ENCODE results near the gene FKBP5. TPM values are rescaled to one million over a fixed set of nuclear protein-coding genes. Genes with fewer than 3 reads are reported as not detected.
"Not testable (repeated sequence)": the region's sequence is repeated elsewhere in the genome, so short reads cannot be mapped to it uniquely, and the experiment has no call there.

The FKBP5 gene
- polyA plus RNA-seq, 5 donors: 15.8 to 19.5 (median 16.6) TPM

DNA sequence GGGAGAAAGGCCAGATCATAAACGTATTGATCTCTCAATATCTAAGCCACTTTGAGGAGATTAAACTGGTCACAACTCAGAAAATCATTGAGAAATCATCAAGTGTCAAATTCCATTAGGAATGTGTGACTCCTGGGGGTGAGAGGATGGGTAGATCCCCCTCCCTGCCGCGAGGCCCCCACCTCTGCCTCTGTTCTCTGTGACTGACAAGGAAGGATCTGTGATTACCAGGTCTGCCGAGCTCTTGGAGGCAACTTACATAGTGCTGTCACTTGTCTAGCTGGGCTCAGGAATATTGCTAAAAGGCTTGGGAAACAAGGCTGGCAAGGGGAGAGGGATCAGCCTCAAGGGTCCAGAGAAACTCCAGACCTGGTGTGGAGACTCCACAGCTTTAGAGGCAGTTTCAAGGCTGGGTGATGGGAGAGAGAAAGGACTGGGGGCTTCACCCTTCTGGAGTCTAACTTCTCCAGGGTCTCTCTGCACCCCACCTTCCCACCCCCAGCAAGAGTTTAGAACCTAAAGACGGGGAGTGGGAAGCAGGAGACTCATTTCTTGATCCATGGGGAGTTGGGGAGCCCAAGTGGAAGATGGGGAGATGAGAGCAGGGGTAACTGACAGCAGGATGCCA, 36.5 kb upstream of the FKBP5 start:
- no peak for DNase-seq

DNA sequence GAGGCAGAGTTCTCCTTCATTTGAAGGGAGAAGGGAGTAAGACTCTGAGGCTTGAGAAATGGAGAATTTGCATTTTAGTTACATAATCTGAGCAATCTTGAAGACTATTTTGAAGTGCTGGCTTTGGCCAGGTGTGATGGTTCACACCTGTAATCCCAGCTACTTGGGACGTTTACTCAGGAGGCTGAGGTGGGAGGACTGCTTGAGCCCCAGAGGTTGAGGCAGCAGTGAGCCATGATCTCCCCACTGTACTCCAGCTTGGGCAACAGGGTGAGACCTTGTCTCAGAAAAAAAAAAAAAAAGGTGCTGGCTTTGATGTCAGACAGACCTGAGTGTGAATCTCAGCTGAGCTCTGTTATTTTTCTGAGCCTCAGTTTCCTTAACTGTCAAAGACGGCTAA, 35.8 kb upstream of the FKBP5 start:
- DNase-seq: no peak

DNA sequence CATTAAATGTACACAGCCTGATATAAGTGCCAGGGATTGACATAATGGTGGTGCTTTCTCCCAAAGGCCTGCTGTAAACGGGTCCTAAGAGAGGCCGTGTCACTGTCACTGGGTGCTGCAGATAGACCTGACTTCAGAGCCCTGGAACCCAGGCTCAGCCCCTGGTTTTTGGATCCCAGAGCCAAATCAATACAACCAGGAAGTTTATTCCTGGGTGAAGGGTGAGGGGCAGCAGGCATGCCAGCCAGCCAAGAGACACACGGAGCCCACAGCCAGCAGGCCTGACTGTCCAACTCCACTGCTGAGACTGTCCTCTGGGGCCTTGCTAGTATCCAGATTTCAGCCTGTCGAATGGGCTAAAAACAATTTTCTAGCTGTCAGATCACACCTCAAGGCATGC, 35.3 kb upstream of the FKBP5 start:
- DNase-seq: no peak

DNA sequence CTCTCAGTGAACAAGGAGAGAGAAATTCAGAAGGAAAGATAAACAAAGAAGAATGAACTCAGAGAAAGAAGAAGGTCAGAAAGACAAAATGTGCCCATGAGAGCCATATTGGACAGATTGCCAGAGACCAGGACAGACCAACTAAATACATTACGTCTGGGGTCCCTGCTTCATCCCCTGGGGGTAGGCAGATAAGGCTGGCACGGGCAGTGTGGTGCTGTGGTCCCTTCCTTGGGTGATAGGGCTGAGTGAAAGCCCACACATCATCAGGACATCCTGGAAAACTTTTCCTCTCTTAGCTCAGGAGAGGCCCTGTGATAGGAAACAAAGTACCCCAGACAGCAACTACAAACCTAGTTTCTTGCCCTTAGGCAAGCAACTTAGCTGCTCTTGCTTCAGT, 34.9 kb upstream of the FKBP5 start:
- no peak for DNase-seq

DNA sequence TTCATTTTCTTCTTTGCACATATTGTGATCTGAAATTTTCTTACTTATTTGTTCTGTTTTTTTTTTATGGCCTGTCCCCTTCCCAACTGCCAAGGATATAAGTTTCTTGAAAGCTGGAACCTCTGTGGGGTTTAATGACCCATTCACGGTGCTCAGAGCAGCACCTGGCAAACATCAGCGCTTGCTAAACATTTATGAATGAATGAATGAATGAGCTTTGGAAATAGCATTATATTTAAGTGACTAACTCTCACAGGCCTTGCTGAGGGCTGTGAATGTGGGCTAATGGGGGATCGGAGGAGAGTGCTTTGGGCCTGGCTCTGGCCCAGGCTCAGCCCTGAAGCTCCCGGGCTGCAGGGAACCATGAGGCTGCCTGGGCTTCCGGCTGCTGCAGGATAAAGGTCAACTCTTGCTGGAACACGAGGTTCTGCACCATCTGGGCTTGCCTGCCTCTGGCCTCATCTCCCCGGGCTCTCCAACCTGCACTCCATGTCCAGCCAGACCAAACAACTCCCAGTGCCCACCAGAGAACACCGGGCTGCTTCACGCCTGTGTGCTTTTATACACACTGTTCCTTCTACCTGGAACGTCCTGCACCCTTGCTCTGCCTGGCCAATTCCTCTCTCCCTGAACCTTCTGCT, 33.5 kb upstream of the FKBP5 start:
- no peak for DNase-seq

DNA sequence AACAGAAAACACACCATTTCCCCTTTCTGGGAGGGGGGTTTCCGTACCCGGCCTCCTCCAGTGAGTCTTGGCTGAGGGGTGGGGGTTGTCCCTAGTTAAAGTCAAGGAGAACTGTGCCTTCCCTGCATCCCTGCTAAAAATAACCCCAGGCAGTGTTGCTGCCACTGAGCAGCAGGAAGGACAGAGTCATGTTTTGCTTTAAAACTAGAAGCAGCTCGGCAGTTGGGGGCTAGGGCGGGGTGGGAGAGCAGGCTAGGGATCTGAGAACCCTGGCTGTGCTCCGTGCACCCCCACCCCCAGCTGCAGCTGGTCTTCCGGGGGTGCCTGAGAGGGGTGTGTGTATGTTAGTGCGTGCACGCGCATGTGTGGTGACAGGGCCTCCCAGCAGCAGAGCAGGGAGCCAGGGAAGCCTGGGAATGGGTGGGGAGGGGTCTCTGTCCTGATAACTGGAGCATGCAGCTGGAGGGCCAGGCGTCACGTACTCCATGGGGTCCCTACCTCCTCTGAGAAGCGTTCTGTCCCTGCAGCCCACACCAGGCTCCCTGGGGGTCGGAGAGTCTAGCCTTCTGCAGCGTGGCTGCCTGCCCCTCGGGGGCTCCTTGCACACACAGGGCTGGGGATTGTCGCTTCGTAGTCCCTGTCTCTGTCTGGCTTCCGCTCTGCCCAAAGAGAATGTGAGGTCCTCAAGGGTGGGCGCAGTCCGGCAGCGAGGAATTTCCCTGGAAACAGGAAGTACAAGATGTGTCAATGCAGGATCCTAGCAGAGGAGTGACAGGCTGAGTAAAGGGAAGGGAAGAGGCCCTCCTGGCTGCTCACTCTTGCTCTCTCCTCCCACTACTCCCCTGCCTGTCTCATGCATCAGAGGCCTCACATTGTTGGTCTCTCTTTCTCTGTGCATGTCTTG, 31.4 kb upstream of the FKBP5 start:
- peak; percentile 51 to 62 for DNase-seq

DNA sequence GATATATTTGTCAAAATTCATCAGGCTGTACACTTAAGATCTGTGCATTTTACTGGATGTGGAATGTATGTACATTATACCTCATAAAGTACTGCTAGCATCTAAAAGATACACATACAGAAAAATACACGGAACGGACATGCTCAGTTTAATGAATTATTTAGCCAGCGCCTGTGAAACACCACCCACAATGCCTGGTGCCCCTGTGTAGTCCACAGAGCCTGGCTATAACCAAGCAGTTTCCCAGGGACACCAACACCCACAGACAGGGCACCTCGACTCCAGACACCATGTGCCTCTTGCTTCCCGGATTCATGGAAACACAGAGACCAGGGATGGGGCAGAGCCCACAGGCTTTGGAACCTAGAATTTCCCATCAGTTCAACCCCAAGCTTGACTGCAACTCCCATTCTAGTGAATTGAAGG, 30.7 kb upstream of the FKBP5 start:
- no peak for DNase-seq

DNA sequence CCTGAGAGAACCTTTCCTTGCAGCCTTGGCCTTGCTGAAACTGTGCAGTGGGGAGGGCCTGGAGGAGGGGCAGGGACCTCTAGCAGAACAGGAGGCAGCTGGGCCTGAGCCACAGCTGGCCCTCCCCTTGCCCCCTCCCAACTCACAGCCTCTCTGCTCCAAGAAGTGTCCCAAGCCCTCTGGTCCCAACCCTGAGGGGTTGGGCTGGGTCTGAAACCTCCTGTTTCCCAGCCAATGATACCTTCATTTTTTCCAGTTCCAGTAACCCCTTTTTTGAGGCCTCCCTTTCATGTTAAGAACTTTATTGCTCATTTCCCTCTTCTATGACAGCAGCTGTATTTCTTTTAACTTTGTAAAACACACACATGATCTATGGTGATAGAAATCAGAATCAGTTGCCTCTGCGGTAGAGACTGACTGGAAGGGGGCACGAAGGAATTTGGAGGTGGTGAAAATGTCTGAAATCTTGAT, 30.2 kb upstream of the FKBP5 start:
- DNase-seq: no peak

DNA sequence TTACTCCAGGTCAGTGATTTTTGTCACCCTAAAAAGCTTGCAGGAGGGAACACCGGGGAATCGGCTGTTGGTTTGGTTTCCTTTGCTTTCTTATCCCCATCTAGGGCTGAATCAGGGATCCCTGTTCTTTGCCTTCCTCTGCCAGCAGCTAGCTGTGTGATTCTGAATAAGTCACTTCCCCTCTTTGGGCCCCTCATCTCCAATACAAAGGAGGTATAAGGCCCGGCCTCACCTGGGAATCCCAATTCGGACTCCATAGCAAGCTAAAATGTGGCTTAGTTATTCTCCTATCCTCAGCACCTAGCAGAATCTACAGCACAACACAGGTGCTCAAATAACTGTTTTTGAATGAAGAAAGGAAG, 29.6 kb upstream of the FKBP5 start:
- DNase-seq: no peak

DNA sequence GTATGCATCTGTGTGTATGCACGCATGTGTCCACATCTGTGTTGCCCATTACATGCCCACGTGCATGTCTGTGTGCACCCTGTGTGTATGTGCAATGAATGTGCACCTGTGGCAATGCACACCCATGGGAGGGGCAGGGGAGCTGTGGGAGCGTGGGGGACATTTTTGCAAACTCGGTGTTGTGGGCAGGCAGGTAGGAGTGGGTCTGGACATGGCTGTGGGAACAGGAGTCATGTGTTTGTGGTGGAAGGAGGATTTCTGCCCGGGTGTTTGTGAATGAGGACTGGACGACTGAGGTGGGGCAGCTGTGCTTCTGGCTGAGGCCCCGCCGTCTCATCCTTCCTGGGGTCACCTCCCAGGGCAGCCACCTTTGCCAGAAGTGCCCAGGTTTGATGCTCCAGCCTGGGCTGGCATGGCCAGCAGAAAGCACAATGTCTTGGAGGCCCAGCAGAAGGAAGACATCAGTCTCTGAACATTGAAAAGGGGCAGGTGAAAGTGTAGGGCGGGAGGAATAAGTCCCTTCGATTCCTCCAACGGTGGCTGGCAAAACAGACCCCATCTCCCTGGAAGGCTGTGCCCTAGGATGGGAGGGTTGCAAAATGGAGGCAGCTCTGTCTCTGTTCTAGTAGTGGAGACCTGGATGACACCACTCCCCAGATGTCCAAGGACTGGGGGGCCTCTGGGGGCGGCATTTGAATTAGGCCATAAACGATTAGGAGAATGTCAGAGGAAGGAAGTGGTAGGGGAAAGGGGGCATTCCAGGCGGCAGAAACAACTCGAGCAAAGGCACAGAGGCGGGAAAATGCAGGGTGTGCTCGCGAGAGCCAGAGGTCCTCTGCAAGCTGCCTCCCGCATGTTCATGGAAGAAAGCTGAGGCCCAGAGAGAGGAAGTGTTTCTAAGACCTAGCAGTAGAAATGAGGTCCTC, 29.0 kb upstream of the FKBP5 start:
- no peak for DNase-seq

DNA sequence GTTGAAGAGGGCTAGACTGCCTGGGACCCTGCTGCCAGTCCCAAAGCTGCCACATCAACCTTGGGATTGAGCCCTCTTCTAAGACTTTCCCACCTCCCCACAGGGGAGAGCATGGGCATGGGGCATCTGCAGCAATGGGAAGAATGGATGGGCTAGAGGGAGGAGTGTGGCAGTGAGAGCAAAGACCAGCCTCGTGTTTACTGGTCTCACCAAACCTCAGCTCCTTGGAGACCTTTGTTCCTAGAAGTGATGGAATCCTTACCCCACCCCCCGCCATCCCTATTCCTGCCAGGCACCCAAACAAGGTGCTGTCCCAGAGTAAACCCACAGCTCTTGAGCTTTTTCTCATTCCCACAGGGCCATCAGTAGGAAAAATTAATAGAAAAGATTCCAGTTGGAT, 28.1 kb upstream of the FKBP5 start:
- DNase-seq: no peak

DNA sequence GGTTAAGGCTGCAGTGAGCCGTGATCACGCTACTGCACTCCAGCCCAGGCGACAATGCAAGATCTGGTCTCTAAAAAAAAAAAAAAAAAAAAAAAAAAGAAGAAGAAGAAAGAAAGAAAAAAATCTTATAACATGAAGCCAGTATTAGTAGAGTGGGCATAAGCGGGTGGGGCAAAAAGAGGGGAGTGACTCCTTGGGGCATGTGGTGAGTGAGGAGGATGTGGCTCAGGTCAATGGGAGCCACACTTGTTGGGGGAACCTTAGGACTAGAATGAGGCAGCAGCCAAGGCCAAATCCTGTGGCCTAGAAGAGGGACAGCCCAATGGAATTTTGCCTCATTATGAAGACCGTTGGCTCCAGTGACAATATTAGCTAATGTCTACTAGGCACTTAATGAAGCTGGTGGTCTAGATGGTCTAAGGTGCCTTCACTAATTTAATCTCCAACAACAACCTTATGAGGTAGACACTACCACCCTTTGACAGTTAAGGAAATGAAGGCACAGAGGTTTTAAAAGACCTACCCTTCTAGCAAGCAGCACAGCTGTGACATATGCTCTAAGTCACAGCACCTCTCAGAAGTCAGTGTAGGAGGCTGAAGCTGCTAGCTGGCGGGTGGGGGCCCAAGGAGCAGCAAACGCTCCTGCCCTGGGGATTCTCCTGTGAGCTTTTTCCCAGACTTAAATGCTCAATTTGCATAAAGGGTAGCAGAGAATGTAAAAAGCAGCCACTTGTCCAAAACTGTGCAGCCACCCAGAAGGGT, 24.5 kb upstream of the FKBP5 start:
- DNase-seq: no peak

DNA sequence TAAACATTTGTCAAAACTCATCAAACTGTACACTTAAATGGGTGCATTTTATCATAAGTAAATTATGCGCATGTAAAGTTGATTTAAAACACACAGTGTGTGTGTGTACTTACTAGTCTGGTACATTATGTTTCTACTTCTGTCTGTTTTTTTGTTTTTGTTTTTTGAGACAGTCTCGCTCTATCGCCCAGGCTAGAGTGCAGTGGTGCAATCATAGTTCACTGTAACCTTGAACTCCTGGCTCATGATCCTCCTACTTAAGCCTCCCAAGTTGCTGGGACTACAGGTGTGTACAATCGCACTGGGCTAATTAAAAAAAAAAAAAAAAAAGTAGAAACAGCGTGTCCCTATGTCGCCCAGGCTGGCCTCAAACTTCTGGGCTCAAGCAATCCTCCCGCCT, 23.0 kb upstream of the FKBP5 start:
- no peak for DNase-seq

DNA sequence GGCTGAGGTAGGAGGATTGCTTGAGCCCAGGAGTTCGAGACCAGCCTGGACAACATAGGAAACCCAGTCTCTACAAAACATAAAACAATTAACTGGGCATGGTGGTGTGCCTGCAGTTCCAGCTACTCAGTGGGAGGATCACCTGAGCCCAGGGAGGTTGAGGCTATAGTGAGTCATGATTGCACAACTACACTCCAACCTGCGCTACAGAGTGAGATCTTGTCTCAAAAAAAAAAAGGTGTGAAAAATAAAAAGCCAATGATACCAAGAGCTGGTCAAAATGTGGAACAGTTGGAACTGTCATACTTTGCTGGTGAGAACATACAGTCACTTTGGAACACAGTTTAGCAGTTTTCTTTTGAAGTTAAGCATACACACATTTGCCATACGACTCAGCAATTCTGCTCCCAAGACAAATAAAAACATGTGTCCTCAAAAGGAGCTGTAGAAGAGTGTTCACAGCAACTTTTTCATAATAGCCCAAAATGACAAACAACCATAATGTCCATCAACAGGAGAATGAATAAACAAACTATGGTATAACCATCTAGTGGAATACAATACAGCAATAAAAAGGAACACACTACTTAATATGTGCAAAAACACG, 21.6 kb upstream of the FKBP5 start:
- DNase-seq: no peak

DNA sequence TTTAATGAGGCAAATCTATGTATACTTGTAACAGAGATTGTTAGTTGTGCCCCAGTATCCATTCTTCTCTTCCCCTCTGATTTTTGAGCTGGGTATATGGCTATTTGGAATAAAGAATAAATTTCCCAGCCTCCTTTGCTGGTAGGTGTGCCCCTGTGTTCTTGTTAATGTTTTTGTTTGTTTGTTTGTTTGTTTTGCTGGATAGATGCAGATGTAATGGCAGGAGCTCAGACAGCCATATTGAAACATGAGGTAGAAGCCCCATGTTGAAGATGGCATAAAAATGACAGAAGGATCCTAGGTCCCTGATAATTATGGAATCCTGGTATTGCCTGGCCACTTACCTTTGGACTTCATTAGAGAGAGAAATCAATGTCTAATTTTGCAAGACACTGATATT, 19.9 kb upstream of the FKBP5 start:
- DNase-seq: no peak

DNA sequence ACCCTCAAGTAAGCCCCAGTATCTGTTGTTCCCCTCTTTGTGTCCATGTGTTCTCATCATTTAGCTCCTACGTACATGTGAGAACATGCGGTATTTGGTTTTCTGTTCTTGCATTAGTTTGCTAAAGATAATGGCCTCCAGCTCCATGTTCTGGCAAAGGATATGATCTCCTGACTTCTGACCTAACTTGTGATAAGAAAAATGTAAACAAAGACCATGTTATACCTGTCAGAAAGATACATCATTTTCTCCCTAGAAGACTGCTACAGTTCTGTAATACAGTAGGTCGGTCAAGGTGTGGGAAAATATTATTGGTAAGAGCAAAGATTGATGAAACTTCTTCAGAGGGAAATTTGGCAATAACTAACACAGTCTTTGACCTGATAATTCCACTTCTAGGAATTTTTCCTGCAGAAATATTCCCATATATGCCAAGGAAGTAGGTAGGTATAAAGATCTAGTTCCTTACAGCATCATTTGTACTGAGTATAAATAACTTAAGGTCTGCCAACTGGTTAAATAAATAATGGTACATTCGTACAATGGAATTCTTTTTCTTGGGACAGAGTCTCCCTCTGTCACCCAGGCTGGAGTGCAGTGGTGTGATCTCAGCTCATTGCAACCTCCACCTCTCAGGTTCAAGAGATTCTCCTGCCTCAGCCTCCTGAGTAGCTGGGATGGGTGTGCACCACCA, 19.1 kb upstream of the FKBP5 start:
- DNase-seq: no peak

DNA sequence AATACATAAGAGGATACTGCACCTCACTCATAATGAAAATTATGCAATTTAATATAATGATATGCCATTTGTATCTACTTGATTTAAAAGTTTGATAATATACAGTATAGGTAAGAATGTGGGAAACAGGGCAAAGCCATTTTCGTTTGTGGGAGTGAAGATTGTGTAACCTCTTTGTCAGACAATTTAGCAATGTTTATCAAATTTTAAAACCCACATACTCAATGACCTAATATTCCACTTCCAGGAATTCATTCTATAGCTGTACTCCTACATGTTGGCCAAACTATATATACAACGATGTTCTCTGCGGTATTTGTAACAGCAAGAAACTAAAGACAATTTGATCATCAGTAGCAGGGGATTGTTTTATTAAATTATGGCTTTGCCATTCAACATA, 17.8 kb upstream of the FKBP5 start:
- no peak for DNase-seq

DNA sequence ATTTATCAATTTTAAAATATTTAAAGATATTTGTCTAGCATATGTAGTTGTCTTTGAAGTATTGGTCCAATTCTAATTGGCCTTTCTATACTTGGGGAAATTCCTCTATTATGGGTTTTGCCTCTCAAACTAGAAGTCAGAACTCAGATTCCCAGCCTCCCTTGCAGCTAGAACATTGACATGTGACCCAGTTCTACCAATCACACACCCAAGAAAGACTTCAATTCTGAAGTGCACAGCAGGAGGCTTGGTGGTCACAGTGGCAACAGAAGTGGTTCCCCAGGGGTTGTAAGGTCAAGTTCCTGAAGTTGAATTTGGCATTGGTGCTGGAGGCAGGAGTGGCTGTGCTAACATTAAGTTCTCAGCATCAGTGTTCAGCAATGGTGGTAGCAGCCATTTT, 14.8 kb upstream of the FKBP5 start:
- DNase-seq: no peak

DNA sequence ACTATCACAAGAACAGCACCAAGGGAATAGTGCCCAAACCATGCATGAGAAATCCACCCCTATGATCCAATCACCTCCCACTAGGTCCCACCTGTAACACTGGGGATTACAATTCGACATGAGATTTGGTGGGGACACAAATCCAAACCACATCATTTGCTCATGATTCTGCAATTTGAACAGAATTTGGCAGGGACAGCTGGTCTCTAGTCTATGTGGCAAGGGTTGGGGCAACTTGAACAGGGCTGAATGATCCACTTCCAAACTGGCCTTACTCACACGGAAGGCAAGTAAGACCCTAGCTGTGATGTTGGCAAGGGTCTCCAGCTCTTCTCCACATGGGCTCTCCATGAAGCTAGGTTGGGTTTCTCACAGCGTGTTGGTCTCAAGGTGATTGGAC, 10.1 kb upstream of the FKBP5 start:
- DNase-seq: no peak

DNA sequence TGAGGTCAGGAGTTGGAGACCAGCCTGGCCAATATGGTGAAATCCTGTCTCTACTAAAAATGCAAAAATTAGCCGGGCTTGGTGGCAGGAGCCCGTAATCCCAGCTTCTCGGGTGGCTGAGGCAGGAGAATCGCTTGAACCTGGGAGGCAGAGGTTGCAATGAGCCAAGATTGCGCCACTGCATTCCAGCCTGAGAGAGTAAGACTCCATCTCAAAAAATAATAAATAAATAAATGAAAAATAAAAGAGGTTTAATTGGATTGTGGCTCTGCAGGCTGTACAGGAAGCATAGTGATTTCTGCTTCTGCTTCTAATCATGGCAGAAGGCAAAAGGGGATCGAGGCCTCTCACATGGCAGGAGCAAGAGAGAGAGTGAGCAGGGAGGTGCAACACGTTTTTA, 9.7 kb upstream of the FKBP5 start:
- DNase-seq: not testable (repeated sequence)
